Kidney tubule cell (primary cell): ENCODE results near the gene CDYL2.
"Not testable (repeated sequence)": the region's sequence is repeated elsewhere in the genome, so short reads cannot be mapped to it uniquely, and the experiment has no call there.

Source experiments
- DNase-seq: peaks from one replicate; pipeline ENCODE4 v3.0.0-alpha.2; 2018; ENCODE audit warnings: low spot score

CDYL2 gene, protein sequence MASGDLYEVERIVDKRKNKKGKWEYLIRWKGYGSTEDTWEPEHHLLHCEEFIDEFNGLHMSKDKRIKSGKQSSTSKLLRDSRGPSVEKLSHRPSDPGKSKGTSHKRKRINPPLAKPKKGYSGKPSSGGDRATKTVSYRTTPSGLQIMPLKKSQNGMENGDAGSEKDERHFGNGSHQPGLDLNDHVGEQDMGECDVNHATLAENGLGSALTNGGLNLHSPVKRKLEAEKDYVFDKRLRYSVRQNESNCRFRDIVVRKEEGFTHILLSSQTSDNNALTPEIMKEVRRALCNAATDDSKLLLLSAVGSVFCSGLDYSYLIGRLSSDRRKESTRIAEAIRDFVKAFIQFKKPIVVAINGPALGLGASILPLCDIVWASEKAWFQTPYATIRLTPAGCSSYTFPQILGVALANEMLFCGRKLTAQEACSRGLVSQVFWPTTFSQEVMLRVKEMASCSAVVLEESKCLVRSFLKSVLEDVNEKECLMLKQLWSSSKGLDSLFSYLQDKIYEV

DNA sequence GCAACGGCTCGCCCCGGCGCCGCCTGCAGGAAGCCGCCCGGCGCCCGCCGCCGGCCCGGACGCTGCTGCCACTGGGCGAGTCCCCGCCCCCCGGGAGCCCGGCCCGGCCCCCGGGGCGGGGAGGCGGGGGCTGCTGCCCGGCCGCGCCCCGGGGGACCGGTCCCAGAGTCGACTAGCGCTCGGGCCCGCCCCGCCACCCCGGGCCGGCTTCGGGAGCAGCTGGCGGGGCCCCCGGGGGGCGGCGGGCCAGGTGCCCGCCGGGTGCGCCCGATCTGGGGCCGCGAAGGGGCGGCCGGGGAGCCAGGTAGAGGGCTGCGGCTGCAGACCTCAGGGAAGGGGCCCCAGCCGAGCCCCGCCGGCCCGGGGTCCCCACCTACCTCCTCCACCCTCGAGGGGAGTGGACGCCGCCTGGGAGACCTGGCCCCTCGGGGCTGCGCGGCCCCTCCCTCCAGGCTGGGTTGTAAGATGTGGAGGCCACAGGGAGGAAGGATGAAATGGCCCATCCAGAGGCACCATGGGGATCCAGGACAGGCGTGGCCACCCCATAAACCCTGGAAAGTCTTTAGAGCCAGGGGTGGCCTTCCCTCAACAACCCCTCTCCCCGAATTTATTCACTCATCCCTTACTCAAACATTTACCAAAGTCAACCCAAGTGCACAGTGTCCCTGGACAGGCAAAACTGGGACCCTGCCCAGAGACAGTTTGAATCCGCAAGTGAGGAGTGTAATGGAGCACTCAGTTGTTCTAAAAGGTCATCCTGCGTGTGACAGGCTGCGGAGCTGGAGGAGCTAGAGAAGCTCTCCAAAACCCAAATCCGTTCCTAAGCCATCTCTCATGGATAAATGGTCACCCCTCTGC is at the start of gene CDYL2:
TSS of gene CDYL2 (minus strand) at position 73 of the 858 bp plus-strand sequence. CDS start 425 bp downstream, outside the sequence.
- DNase-seq: peak; percentile 71

DNA sequence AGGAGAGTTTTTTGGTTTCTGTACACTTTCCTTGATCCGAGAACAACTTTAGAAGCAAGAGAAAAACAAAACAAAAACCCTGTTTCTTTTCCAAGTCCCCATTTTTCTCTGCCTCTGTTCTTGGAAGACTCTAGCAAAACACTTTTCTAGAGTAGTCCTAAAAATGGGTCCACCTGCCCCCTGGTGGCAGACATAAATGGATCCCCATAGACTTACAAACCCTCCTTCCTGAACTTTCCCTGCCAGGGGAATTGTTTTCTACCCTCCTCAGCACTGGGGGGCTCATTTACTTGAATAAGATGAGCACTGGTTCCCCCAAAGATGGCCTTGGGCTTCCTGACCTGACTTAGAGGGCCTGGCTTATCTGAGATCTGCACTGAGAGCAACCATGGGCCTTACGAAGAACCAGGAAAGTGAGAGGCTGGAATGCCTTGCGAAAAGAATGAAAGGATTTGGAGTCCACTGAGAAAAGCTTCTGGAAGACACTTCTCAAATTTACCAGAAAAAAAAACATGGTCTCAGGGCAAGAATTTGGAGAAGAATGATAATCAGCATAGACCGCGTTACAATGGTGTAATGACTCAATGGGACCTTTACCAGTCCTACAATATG is 48.0 kb upstream of the CDYL2 start:
- peak; percentile 39 for DNase-seq

DNA sequence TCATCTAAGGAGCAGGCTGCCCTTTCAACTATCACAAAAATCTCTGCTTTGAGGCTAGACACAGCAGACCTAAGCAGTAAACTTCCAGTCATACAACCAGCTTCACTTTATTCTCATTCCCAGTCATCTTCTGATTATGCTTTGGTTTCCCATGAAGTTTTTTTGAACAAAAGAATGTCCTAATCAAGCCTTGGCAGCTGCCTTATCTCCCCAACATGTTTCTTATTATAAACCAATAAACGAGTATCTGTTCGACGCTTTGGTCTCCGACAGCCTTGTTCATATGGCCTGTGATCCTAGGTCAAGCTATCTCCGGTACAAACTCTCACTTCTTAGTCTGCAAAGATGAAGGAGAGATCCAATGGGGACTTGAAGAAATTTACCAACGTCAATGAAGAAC is 47.4 kb upstream of the CDYL2 start:
- DNase-seq: no peak

DNA sequence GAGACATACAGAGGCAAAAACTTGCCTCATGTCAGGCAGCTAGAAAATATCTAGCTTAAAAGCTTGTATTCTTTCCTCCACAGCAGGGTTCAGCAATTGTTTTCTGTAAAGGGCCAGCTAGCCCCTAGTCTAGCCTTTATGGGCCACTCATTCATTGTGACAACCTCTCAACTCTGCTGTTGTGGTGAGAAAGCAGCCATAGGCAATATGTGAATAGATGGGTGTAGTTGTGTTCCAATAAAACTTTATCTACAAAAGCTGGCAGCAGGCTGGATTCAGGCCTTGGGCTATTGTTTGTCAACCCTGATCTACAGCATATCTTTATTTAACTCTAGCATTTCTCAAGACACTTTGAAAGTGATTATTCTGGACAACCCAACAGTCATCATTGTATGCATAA is 46.4 kb upstream of the CDYL2 start:
- no peak for DNase-seq

DNA sequence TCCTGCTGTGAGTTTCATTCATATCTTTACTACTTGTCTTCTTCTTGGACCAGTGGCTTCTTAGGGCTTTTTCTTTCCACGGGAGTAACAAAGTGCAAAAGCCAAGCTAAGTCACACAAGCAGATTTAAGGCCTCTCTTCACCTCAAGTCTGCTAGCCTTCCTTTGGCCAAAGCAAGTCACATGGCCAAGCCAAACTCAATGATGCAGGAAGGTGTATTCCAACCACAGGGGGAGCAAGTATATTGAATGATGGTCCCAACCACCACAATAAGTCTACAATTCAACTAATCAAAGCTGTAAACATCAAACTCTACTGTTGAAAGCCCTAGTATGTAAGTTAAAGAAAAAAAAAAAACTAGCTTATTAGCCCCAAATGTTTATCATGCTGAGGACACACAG is 44.5 kb upstream of the CDYL2 start:
- no peak for DNase-seq

DNA sequence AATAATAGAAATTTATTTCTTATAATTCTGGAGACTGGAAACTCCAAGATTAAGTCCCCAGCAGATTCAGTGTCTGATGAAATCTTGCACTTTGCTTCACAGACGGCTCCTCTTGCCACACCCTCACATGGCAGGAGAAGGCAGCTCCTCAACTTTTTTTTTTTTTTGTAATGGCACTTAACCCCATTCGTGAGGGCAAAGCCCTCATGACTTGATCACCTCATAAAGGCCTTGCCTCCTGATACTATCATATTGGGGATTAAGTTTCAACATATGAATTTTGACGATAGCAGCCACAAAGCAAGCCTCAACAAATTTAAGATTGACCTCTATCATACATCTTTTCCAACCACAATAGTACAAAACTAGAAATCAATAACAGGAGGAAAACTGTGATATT is 42.3 kb upstream of the CDYL2 start:
- DNase-seq: no peak

DNA sequence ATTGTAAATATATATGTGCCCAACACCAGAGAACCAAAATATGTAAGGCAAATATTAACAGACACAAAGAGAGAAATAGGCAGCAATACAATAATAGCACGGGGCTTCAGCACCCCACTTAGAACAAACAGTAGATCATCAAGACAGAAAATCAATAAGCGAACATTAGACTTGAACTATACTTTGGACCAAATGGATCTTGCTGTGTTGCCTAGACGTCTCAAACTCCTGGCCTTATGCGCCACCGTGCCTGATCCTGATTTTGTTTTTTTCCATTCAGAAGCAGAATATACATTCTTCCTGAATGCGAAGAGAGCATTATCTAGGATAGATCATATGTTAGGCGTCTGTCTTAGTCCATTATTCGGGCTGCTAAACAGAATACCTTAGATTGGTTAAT is 41.9 kb upstream of the CDYL2 start:
- no peak for DNase-seq

DNA sequence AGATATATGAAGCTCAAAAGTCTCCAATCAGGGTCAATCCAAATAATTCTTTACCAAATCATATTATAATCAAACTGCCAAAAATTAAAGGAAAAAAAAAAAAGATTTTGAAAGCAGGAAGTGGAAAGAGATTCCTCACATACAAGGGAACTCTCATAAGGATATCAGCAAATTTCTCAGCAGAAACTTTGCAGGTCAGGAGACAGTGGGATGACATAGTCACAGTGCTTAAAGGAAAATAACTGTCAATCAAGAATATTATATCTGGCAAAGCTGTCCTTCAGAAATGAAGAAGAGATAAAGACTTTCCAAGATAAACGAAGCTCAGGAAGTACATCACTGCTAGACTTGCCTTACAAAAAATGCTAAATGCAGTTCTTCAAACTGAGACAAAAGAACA is 40.0 kb upstream of the CDYL2 start:
- DNase-seq: no peak

DNA sequence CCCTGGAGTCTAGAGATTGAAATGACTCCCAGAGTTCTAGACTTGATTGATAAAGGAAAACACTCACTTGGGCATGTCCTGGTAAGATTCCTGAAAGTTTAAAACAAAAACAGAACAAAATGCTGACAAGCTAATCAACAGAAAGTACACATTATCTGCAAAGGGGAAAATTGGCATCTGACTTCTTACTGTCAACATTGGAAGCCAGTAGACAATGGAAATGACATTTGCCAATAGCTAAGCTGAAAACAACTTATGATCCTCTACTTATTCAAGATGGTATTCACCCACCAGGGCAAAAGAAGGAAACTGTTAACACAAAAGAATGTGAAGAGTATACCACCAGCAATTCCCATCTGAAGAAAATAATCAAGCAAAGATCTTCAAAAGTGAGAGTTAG is 36.8 kb upstream of the CDYL2 start:
- no peak for DNase-seq

DNA sequence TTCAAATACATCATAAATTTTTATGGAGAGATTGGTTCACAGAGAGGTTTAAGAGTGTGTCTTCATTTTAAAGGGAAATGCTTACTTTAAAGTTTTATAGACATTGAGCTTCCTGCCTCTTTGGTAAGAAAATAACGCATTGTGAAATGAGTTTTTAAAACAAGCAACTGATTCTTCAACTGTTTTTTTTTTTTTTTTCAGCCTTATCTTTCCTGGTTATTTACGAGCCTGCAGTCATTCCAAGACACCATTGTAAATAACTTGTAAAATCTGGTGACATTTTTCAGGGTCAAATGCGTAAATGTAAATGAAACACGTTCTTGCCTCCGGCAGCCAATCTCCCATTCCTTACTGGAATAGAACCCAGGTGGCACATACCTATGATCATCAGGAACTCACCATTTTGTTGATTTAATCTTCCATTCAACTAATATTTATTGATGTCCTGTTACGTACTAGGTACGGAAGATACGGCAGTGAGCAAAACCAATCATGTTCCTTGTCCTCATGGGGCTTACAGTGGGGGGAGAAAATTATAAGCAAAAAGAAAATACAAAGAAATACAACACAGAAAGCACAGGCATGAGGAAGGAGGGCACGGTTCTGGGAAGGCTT is 33.2 kb upstream of the CDYL2 start:
- DNase-seq: no peak

DNA sequence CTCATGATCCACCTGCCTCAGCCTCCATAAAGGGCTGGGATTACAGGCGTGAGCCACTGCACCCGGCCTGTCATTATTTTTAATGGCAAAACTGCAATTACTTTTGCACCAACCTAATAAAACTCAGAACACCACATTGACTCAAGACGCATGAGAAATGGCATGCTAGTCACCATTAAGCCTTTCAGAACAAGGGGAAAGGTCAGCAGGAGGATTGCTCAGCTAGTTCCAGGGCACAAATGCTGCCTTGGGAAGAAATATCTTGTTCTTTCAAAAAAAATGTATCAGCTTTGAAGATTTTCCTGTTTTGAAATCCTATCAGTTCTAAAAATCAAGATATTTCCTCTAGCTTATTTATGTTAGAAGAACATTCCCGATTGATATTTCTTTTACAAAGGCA is 32.4 kb upstream of the CDYL2 start:
- DNase-seq: no peak

DNA sequence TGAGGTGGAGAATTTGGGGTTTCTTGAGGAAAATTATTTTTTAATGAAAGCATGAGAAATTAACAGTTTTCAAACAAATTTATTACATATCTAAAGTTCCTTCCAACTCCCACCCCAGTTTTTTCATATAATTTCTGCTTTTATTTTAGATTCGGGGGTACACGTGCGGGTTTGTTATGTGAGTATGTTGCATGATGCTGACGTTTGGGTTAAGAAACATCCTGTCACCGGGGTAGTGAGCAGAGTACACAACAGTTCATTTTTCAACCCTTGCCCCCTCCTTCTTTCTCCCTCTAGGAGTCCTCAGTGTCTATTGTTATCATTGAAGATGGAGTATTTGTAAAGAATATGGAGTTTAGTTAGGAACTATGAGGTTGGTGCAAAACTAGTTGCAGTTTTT is 31.8 kb upstream of the CDYL2 start:
- no peak for DNase-seq

DNA sequence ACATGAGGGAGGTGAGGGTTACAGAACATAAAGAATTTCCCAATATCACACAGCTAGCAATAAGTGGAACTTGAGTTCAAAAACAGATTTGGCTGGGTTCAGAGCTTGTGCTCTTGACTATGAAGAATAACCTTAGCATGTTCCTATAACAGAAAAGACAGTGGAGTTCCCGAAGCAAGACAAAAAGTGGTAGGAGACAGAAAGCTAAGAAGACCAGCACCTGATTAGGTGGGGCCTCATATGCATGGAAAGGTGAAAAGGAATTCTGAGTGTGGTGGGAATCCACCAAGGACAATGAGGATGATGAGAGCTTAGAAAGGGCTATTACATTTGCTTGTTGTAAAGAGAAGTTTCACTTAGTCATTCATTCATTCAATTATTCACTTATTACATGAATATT is 26.6 kb upstream of the CDYL2 start:
- no peak for DNase-seq

DNA sequence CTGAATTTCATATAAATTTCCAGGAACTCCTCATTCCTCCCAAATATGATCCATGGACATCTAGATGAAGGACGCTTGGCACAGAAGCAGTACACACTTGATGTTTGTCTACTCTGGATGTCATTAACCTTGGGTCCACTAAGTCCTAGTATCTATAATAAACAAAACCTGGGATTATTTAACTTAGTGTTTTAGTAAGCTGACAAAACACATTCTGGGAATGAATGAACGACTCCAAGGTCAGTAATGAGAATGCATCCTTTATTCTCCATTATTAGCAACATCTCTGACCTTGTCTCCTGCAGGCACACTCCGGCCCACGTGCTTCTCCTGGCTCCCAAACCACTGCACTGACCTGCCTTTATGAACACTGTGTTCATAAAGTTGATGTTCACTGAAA is 24.1 kb upstream of the CDYL2 start:
- no peak for DNase-seq

DNA sequence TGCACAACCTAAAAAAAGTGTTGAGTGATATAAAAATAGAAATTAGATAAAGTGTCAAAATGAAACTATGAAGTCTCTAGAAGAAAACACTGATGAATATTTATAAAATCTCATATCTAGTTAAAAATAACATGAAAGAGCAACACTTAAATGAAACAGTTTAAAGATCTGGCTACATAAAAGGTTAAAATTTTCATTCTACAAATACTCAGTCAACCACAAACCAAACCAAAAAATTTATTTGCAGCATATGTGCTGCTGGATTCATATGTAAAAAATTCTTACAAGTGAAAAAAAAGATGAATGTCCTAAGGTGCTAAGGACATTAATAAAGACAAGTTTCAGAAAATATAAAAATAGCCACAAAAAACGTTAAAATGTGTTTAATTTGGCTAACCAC is 22.6 kb upstream of the CDYL2 start:
- no peak for DNase-seq

DNA sequence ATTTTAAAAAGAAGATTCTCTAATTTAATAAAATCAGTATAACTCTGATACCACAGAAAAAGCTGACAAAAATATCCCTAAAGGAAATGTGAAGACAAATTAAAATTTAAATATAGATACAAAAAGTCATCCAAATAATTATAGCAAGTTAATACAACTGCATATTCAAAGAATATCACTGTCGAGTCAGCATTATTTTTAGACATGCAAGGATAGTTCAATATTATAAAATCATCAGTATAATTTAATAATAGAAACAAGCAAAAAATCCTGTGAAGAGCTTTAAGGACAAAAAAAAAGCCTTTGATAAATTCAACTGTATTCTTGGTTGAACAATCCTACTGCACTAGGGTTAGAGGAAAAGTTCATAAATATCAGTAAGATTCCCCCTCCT is 21.0 kb upstream of the CDYL2 start:
- no peak for DNase-seq

DNA sequence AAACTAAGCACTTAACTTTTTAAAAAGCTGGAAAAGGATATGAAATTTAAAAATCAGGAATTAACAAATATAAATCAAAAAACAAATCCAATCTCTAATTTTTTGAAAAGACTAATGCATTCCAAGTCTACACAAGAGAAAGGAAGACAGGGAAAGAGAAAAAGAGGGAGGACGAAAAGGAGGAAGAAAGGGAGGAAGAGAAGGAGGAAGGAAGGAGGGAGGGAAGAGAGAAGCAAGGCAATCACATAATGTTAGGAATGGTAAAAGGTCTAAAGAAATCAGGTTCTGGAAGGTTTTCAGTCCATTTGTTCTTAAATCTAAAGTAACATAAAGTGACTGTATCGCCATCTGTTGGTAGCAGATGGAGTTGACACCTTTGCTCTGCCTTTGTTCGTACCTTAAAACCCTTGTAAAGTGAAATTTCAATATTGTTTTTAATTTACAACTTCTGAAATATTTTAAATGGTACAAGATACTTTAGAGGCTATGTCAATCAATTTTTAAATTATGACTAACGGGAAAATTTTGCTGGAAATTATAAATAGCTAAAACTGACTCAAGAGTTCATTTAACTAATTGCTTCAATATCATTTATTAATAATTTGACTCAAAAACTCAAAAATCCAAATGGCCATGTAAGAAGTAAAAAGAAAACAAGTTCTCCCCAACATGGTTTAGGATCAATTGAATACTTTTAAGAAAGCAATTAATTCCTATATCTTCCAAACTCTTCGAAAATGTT is 20.4 kb upstream of the CDYL2 start:
- peak; percentile 68 for DNase-seq

DNA sequence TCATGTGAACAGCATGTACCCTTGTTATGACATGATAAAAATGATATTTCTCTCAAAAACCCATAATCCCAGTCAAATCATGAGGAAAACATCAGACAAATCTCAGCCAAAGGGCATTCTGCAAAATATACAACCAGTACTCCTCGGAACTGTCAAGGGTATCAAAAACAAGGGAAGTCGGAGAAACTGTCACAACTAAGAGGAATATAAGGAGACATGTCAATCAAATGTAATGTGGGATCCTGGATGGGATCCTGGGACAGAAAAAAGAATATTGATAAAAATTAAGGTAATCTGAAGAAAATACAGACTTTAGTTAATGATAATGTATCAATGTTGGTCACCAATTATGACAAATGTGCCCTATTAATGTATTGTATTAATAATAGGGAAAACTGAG is 15.6 kb upstream of the CDYL2 start:
- DNase-seq: no peak

DNA sequence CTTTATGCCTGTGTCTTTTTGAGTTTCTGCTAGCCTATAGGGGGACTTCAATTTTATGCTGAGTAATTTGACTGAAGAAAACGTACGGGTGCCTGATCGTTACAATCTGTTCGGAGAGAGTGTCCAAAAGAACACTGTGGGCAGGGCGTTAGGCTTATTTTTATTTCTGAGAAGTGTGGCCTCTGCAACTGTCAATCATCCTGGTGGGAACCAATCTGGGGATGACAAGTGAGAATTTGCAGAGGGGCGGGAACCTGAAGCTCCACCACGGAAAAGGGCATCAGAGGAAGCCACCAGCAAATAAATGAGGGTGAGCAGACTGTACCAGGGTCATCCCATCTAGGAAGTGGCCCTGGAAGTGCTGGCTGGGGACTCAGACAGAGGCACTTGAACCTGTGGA is 12.0 kb upstream of the CDYL2 start:
- DNase-seq: no peak

DNA sequence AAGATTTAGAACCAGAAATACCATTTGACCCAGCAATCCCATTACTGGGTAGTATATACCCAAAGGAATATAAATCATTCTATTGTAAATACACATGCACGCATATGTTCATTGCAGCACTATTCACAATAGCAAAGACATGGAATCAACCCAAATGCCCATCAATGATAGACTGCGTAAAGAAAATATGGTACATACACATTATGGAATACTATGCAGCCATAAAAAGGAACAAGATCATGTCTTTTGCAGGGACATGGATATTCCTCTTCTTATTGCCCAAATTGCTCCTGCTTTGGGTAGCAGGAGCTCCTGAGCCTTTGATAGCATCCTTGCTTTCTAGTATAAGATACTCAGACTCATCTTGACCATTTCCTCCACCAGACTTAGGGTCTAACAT is 10.9 kb upstream of the CDYL2 start:
- not testable (repeated sequence) for DNase-seq

DNA sequence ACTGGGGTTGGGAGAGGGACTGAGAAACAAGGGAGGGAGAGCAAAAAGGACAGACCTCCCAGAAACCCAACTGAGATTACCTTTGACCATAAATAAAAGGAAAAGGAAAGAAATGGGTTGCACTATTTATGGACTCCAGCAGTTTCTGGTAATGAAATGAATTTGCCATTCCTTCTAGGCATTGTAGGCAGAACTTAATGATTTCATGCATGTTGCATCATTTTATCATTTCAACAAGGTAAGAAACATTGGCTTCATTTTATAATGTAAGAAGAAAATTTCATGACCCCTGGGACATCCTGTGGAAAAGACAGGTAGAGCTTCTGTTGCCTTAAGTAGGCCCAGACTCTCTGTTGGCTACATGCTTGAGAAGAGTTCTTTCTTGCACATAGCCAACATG is 8.2 kb upstream of the CDYL2 start:
- DNase-seq: no peak

DNA sequence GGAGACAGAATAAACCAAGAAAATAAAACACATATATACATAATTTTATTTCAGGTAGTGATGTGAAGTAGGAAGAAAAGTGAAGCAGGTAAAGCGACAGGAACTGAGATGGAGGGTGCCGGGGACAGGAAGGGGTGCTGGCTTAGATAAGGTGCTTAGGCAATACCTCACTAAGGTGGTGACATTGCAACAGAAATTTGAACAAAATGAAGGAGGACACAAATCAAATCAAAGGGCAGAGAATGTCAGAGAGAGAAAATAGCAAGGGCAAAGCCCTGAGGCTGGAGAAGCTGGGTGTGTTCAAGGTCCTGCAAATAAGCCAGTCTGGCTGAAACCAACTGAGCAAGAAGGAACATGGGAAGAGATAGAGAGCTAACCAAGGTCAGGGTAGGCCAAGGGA is 5.0 kb upstream of the CDYL2 start:
- DNase-seq: no peak
